ENCODE measurements around the gene SCNN1A.

DNA sequence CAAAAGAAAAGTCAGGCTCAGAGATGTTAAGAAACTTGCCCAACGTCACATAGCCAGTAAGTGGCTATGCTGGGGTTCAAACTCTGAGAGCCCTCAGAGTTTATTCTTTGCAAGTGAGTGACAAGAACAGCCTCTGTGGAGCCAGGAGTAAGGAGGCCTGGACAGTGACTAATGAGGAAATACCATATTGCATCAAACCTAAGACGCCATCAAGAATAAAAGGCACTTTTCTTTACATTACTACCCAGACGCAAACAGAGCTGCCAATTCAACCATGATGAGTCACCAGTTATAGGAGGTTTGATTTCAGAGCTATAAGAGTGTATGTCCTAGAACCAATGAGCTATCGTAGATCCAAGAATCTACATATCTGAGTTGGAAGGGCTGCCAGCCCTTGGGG lies 42.9 kb downstream of the SCNN1A start:
- TF ChIP-seq CTCF (IDR thresholded peaks at IDR 0.05), result no peak
- no peak for TF ChIP-seq POLR2A (IDR thresholded peaks at IDR 0.05)

Measured in adrenal gland (tissue), 5 donors.